ENCODE results near the gene SLC1A7. TPM values are rescaled to one million over a fixed set of nuclear protein-coding genes. Genes with fewer than 3 reads are reported as not detected.

SLC1A7 gene
- total and polyA plus RNA-seq, 2 of the 13 experiments (the other 11 are each of a cell fraction or from before 2014, with no cell fraction given) = 0.04 to 2.0 TPM

- no peak overlapping the region for H3K4me2 ChIP-seq (ENCODE audit: low read depth, low read length)
- no peak for TF ChIP-seq RBFOX2 (IDR thresholded peaks at IDR 0.05; ENCODE audit: low read depth, low read length)
- TF ChIP-seq SNAI1 (CRISPR knock-in tag; IDR thresholded peaks at IDR 0.05; ENCODE audit: borderline replicate concordance) = no peak
- no peak for TF ChIP-seq ZNF468 (CRISPR knock-in tag; IDR thresholded peaks at IDR 0.05)
- no peak for TF ChIP-seq HNF1A (IDR thresholded peaks at IDR 0.05; ENCODE audit: low read depth)
- no peak for TF ChIP-seq HNF1A (CRISPR knock-in tag; IDR thresholded peaks at IDR 0.05; ENCODE audit: borderline replicate concordance)
- TF ChIP-seq THAP8 (CRISPR knock-in tag; IDR thresholded peaks at IDR 0.05; ENCODE audit: borderline replicate concordance) = no peak
- no peak for TF ChIP-seq CTCF (CRISPR knock-in tag; IDR thresholded peaks at IDR 0.05)
- TF ChIP-seq SNAPC4 (CRISPR knock-in tag; IDR thresholded peaks at IDR 0.05) = no peak
- no peak for TF ChIP-seq ZNF329 (CRISPR knock-in tag; IDR thresholded peaks at IDR 0.05; ENCODE audit: low read depth)
- no peak for TF ChIP-seq MBNL3 (CRISPR knock-in tag; conservative IDR thresholded peaks at IDR 0.05)
Measured at GRCh38 chr1:53138991-53139884, 3.2 kb downstream of the SLC1A7 start.

More at GRCh38 chr1:53138991-53139884, 3.2 kb downstream of the SLC1A7 start:
- Histone ChIP-seq H3K4me3 (replicated peaks in 1 of 3; ENCODE audit: insufficient read depth in 1 of 3, low read depth in 2 of 3, low read length in 3 of 3) (no peak overlapping the region), H2AFZ (ENCODE audit: low read length) (no peak overlapping the region), H3K9me3 (ENCODE audit: low read length) (peaks cover 7% of the 10 kb centered on the region), H3K4me1 (ENCODE audit: insufficient read depth, low read length) (peaks cover 64% of the 10 kb centered on the region), H3K36me3 (replicated peaks in 1 of 2; ENCODE audit: control insufficient read depth in 1 of 2, insufficient read depth in 2 of 2, low read length in 2 of 2) (no peaks in the 10 kb centered on the region), H4K20me1 (ENCODE audit: insufficient read depth, low read length) (no peaks in the 10 kb centered on the region), H3K79me2 (ENCODE audit: insufficient read depth, low read length) (no peaks in the 10 kb centered on the region), H3K27me3 (ENCODE audit: control insufficient read depth in 1 of 2, insufficient read depth in 2 of 2, low read length in 2 of 2) (peaks cover 0 to 2% of the 10 kb centered on the region in 2 experiments; a peak in 1 of 5 replicates), H3K9ac (ENCODE audit: insufficient read depth, low read depth, low read length) (no peak overlapping the region), H3K27ac (ENCODE audit: extremely low read length, insufficient read depth, low read length) (no peak overlapping the region)
- FAIRE-seq (no peak), DNase-seq (ENCODE audit: low spot score) (no peak), ATAC-seq (no peak)
- in situ Hi-C loops (cut with HindIII; ENCODE audit: extremely low pct_ligation_motif_present, low pct_unique_long_range_greater_than_20kb) = no loop called here
- CTCF ChIA-PET (ENCODE audit: low intra/inter-chr PET ratio, low total read pairs) = no interaction called here
- intact Hi-C loops (cut with micrococcal nuclease; ENCODE audit: unreplicated experiment) = loop anchor here (2.0 kb wide), 1 partner anchor 44 kb away; no protein-coding TSS in a partner anchor
- 71% methylated on average over 8 of the region's 8 CpGs for WGBS (ENCODE audit: low lambda C conversion rate)
- POLR2A ChIA-PET = interaction anchor here (1.0 to 1.2 kb wide), 3 partner anchors 8 to 50 kb away, joined by 3 to 4 read pairs (median 3); no protein-coding TSS in a partner anchor
- no TSS peak for BruUV-seq (replicated peaks)

Data from HepG2 (cell line).